Frontal cortex (tissue), 1 donor: ENCODE results near the gene PCOLCE2. TPM values are rescaled to one million over a fixed set of nuclear protein-coding genes. Genes with fewer than 3 reads are reported as not detected.

Source experiments
- small RNA-seq: library from RNA; depleted of rRNA; stranded (forward); fragments of <200 nt; gene quantifications from one replicate; pipeline ENCODE3, GENCODE V24; 2014
- total RNA-seq: library from RNA; depleted of rRNA; stranded (reverse); fragments of >200 nt; gene quantifications from one replicate; pipeline ENCODE4 v1.2.3, GENCODE V29; 2014

The PCOLCE2 gene
- total RNA-seq, 1 donor from 2014 or later: 6.9 TPM

Small RNA genes lying within 50 kb of the gene (small RNA-seq; reads per million reads assigned to genes)
- not detected for gene RNU7-47P

Other genes with a start within 250 kb of the PCOLCE2 start
- 161 TPM for gene TRPC1, start 165.0 kb downstream of the PCOLCE2 start, total RNA-seq
- 2.4 TPM for gene PAQR9, start 74.6 kb upstream of the PCOLCE2 start, total RNA-seq
- gene U2SURP, start 112.5 kb upstream of the PCOLCE2 start, total RNA-seq: 107 TPM
- gene CHST2, start 230.7 kb upstream of the PCOLCE2 start, total RNA-seq: 44.4 TPM